ENCODE data around the gene C8A. TPM values are rescaled to one million over a fixed set of nuclear protein-coding genes. Genes with fewer than 3 reads are reported as not detected.

C8A gene
- total RNA-seq, 1 donor from 2014 or later, result not detected

DNA sequence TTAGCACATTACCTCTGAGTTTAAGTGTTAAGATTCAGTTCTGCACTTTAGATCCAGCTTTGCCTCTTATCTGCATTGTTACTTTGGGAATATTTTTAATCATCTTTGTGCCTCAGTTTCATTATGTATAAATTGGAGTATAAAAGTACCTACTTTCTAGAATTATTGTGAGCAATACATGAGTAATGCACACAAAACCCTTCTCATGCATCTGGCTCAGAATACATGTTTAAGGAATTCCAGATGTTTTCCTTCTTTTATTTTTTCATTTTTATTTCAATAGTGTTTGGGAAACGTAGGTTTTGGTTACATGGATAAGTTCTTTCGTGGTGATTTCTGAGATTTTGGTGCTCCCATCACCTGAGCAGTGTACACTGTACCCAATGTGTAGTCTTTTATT is 14.2 kb downstream of the C8A start:
- Histone ChIP-seq H3K4me3 (no peak overlapping the region), H3K27me3 (ENCODE audit: low read depth) (peaks cover 34% of the 10 kb centered on the region), H3K4me1 (no peaks in the 10 kb centered on the region), H3K9me3 (replicated peaks) (no peaks in the 10 kb centered on the region), H3K27ac (replicated peaks) (no peak overlapping the region), H3K36me3 (no peaks in the 10 kb centered on the region)
- DNase-seq, result no peak
- intact Hi-C loops (cut with micrococcal nuclease), result no loop called here
- no peak for TF ChIP-seq CTCF (IDR thresholded peaks at IDR 0.05; ENCODE audit: borderline replicate concordance)

DNA sequence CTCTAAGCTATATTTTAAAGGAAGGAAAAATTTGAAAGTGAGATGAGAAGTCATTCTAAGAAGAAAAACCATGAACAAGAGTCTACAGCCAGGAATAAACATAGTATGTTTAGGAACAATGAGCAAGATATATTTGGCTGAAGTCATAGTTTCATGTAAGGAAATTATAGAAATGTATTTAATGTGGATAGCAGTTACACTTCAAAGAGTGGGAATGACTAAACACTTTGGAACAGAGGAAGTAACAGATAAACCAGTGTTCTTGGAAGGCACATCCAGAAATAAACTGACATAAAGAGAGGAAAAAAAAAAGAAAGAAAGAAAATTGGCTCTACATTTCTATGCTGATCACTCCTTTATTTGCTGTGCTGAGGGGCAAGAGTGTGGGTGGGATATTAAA is 18.0 kb downstream of the C8A start:
- intact Hi-C loops (cut with micrococcal nuclease), result no loop called here
- no peaks in the 10 kb centered on the region for H3K9me3 ChIP-seq (replicated peaks)
- no peak for DNase-seq
- peaks cover 27% of the 10 kb centered on the region for H3K27me3 ChIP-seq (ENCODE audit: low read depth)
- H3K27ac ChIP-seq (replicated peaks), result no peak overlapping the region
- H3K36me3 ChIP-seq, result no peaks in the 10 kb centered on the region
- no peak for TF ChIP-seq CTCF (IDR thresholded peaks at IDR 0.05; ENCODE audit: borderline replicate concordance)
- no peaks in the 10 kb centered on the region for H3K4me1 ChIP-seq
- H3K4me3 ChIP-seq, result no peak overlapping the region

GRCh38 chr1:56873213-56873612 is 18.6 kb downstream of the C8A start:
- TF ChIP-seq CTCF (IDR thresholded peaks at IDR 0.05; ENCODE audit: borderline replicate concordance), result no peak
- no peaks in the 10 kb centered on the region for H3K36me3 ChIP-seq
- no peaks in the 10 kb centered on the region for H3K4me1 ChIP-seq
- intact Hi-C loops (cut with micrococcal nuclease), result no loop called here
- peaks cover 21% of the 10 kb centered on the region for H3K27me3 ChIP-seq (ENCODE audit: low read depth)
- H3K4me3 ChIP-seq, result no peak overlapping the region
- no peak overlapping the region for H3K27ac ChIP-seq (replicated peaks)
- DNase-seq, result no peak
- no peaks in the 10 kb centered on the region for H3K9me3 ChIP-seq (replicated peaks)

DNA sequence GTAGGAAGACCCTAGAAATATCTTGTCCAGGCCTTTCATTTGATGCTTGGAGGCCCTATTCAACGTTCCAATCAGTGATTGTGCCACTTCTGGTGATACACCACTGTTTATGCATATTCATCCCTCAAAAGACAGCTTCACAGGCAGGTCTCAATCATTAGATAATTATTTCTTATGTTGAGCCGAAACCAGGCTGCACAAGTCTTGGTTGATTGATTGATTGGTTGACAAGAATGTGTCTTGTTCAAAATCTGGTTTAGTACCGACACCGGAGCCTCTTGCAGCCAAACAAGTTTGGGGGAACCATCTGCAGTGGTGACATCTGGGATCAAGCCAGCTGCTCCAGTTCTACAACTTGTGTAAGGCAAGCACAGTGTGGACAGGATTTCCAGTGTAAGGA is 20.1 kb downstream of the C8A start:
- no peak for DNase-seq
- Histone ChIP-seq H3K4me3 (no peak overlapping the region), H3K36me3 (no peaks in the 10 kb centered on the region), H3K4me1 (no peaks in the 10 kb centered on the region), H3K27ac (replicated peaks) (no peak overlapping the region), H3K9me3 (replicated peaks) (no peaks in the 10 kb centered on the region), H3K27me3 (ENCODE audit: low read depth) (peaks cover 8% of the 10 kb centered on the region)
- intact Hi-C loops (cut with micrococcal nuclease), result no loop called here
- no peak for TF ChIP-seq CTCF (IDR thresholded peaks at IDR 0.05; ENCODE audit: borderline replicate concordance)

DNA sequence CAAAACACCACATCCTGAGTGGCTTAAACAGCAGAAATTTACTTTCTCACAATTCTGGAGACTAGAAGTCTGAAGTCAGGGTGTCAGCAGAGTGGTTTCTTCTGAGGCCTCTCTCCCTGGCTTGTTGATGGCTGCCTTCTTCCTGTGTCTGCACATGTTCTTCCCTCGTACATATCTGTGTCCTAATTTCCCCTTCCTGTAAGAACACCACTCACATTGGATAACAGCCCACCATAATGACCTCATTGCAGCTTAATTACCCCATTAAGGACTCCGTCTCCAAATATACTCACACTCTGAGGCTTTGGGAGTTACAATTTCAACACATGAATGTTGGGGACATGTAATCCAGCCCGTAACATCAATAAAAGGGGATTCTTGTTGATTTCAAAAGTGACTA is 23.4 kb downstream of the C8A start:
- intact Hi-C loops (cut with micrococcal nuclease), result no loop called here
- Histone ChIP-seq H3K4me3 (no peak overlapping the region), H3K4me1 (no peaks in the 10 kb centered on the region), H3K9me3 (replicated peaks) (no peaks in the 10 kb centered on the region), H3K36me3 (no peaks in the 10 kb centered on the region), H3K27me3 (ENCODE audit: low read depth) (no peaks in the 10 kb centered on the region), H3K27ac (replicated peaks) (no peak overlapping the region)
- DNase-seq, result no peak
- TF ChIP-seq CTCF (IDR thresholded peaks at IDR 0.05; ENCODE audit: borderline replicate concordance), result no peak

- Histone ChIP-seq H3K9me3 (replicated peaks) (no peaks in the 10 kb centered on the region), H3K36me3 (no peaks in the 10 kb centered on the region), H3K4me3 (no peak overlapping the region), H3K4me1 (no peaks in the 10 kb centered on the region), H3K27ac (replicated peaks) (no peak overlapping the region), H3K27me3 (ENCODE audit: low read depth) (no peaks in the 10 kb centered on the region)
- no peak for TF ChIP-seq CTCF (IDR thresholded peaks at IDR 0.05; ENCODE audit: borderline replicate concordance)
- intact Hi-C loops (cut with micrococcal nuclease), result no loop called here
- no peak for DNase-seq
Measured at GRCh38 chr1:56880774-56881173, 26.2 kb downstream of the C8A start.

All from left ventricle myocardium inferior (tissue), 1 donor.